ENCODE measurements around the gene CCDC57.

- TF ChIP-seq, protein P1, sequence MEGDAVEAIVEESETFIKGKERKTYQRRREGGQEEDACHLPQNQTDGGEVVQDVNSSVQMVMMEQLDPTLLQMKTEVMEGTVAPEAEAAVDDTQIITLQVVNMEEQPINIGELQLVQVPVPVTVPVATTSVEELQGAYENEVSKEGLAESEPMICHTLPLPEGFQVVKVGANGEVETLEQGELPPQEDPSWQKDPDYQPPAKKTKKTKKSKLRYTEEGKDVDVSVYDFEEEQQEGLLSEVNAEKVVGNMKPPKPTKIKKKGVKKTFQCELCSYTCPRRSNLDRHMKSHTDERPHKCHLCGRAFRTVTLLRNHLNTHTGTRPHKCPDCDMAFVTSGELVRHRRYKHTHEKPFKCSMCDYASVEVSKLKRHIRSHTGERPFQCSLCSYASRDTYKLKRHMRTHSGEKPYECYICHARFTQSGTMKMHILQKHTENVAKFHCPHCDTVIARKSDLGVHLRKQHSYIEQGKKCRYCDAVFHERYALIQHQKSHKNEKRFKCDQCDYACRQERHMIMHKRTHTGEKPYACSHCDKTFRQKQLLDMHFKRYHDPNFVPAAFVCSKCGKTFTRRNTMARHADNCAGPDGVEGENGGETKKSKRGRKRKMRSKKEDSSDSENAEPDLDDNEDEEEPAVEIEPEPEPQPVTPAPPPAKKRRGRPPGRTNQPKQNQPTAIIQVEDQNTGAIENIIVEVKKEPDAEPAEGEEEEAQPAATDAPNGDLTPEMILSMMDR (IDR thresholded peaks at IDR 0.05; ENCODE audit: poor library complexity, severe bottlenecking): no peak
- no peak for TF ChIP-seq TAF1 (IDR thresholded peaks at IDR 0.05; ENCODE audit: low read depth)
- TF ChIP-seq EZH2 (IDR thresholded peaks at IDR 0.05; ENCODE audit: borderline replicate concordance, insufficient read depth, low read length, poor library complexity, severe bottlenecking): no peak
Observed at GRCh38 chr17:82215972-82216300, 3.3 kb upstream of the CCDC57 start.

Measured in neural cell (in vitro differentiated cells).